ENCODE data around the gene CCDC112.

CCDC112 gene

DNA sequence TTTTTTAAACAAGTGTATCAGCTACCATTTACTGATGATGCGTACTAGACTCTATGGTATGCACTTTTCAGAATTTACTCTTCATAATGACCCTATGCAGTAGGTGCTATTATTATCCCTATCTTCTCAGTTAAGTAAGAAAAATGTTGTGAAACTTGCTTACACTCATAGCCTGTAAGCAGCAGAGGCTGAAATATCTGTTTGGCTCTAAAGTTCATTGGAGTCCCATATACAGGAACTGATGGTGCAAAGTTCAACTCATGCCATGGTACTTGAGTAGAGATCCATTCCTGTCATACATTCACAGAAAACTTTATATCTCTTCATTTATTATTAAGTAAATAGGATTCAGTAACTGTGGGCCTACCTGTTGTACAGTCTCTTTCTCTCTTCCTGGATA, 41.4 kb upstream of the CCDC112 start:
- TF ChIP-seq SPI1 (IDR thresholded peaks at IDR 0.05; ENCODE audit: borderline replicate concordance, low read depth): no peak
- TF ChIP-seq POLR2AphosphoS5 (IDR thresholded peaks at IDR 0.05; ENCODE audit: low read depth): no peak
- TF ChIP-seq, protein P1, sequence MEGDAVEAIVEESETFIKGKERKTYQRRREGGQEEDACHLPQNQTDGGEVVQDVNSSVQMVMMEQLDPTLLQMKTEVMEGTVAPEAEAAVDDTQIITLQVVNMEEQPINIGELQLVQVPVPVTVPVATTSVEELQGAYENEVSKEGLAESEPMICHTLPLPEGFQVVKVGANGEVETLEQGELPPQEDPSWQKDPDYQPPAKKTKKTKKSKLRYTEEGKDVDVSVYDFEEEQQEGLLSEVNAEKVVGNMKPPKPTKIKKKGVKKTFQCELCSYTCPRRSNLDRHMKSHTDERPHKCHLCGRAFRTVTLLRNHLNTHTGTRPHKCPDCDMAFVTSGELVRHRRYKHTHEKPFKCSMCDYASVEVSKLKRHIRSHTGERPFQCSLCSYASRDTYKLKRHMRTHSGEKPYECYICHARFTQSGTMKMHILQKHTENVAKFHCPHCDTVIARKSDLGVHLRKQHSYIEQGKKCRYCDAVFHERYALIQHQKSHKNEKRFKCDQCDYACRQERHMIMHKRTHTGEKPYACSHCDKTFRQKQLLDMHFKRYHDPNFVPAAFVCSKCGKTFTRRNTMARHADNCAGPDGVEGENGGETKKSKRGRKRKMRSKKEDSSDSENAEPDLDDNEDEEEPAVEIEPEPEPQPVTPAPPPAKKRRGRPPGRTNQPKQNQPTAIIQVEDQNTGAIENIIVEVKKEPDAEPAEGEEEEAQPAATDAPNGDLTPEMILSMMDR (IDR thresholded peaks at IDR 0.05; ENCODE audit: insufficient read depth, low read length): no peak
- TF ChIP-seq, protein P2, sequence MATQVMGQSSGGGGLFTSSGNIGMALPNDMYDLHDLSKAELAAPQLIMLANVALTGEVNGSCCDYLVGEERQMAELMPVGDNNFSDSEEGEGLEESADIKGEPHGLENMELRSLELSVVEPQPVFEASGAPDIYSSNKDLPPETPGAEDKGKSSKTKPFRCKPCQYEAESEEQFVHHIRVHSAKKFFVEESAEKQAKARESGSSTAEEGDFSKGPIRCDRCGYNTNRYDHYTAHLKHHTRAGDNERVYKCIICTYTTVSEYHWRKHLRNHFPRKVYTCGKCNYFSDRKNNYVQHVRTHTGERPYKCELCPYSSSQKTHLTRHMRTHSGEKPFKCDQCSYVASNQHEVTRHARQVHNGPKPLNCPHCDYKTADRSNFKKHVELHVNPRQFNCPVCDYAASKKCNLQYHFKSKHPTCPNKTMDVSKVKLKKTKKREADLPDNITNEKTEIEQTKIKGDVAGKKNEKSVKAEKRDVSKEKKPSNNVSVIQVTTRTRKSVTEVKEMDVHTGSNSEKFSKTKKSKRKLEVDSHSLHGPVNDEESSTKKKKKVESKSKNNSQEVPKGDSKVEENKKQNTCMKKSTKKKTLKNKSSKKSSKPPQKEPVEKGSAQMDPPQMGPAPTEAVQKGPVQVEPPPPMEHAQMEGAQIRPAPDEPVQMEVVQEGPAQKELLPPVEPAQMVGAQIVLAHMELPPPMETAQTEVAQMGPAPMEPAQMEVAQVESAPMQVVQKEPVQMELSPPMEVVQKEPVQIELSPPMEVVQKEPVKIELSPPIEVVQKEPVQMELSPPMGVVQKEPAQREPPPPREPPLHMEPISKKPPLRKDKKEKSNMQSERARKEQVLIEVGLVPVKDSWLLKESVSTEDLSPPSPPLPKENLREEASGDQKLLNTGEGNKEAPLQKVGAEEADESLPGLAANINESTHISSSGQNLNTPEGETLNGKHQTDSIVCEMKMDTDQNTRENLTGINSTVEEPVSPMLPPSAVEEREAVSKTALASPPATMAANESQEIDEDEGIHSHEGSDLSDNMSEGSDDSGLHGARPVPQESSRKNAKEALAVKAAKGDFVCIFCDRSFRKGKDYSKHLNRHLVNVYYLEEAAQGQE (IDR thresholded peaks at IDR 0.05; ENCODE audit: insufficient replicate concordance, low read depth): no peak
- no peak for TF ChIP-seq GABPA (IDR thresholded peaks at IDR 0.05; ENCODE audit: low read depth)
- H3K27ac ChIP-seq (replicated peaks): no peak overlapping the region
- DNase-seq (ENCODE audit: low read depth in 1 of 2, low spot score in 1 of 2): no peak
- H3K27me3 ChIP-seq (ENCODE audit: insufficient read depth, poor library complexity, severe bottlenecking): no peaks in the 10 kb centered on the region
- H3K4me3 ChIP-seq (replicated peaks; ENCODE audit: insufficient read depth, low read length): no peak overlapping the region

DNA sequence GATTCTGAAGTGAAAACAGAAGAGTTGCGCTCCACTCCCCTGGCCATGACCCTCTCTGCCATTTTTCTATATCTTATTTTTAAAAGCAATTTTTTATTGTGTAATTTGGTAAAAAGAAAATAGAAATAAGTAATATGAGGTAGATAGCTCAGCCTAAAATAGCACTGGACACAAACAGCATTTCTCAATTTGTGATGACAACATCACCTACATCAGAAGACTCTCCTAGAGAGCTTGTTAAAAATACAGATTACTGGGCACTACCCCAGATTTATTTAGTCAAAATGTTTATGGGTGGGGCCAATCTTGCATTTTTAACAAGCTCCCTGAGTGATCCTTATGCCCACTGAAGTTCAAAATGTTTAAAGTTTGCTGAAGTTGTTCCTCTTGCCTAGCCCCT, 40.5 kb upstream of the CCDC112 start:
- H3K27ac ChIP-seq (replicated peaks): no peak overlapping the region
- TF ChIP-seq, protein P2 (IDR thresholded peaks at IDR 0.05; ENCODE audit: insufficient replicate concordance, low read depth): no peak
- TF ChIP-seq SPI1 (IDR thresholded peaks at IDR 0.05; ENCODE audit: borderline replicate concordance, low read depth) (no peak), POLR2AphosphoS5 (IDR thresholded peaks at IDR 0.05; ENCODE audit: low read depth) (no peak), GABPA (IDR thresholded peaks at IDR 0.05; ENCODE audit: low read depth) (no peak)
- TF ChIP-seq, protein P1 (IDR thresholded peaks at IDR 0.05; ENCODE audit: insufficient read depth, low read length): no peak
- no peak for DNase-seq (ENCODE audit: low read depth in 1 of 2, low spot score in 1 of 2)
- H3K27me3 ChIP-seq (ENCODE audit: insufficient read depth, poor library complexity, severe bottlenecking): no peaks in the 10 kb centered on the region
- no peak overlapping the region for H3K4me3 ChIP-seq (replicated peaks; ENCODE audit: insufficient read depth, low read length)

DNA sequence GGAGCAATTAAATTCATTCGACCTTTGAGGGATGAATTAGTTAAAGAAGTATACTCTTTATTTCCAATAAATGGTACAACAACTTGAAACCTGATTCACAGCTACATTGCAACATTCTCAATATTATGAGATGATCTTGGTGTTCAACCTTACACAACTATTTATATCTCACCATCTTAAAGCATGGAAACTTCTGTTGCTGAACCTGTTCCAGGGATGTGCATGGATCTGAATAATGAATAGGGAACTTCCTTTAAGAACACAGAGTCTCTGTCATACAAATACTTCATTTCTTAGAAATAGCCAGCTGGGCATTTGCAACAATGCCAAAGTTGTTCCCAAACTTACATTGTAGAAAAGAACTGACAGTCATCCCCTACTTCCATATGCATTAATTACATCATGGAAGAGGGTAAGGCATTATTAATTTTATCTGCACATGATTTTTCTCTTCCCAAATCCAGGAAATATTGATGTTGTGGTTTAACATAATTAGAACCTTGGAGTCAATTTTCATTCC, 39.8 kb upstream of the CCDC112 start:
- Histone ChIP-seq H3K27me3 (ENCODE audit: insufficient read depth, poor library complexity, severe bottlenecking) (no peaks in the 10 kb centered on the region), H3K4me3 (replicated peaks; ENCODE audit: insufficient read depth, low read length) (no peak overlapping the region), H3K27ac (replicated peaks) (no peak overlapping the region)
- no peak for DNase-seq (ENCODE audit: low read depth in 1 of 2, low spot score in 1 of 2)
- TF ChIP-seq GABPA (IDR thresholded peaks at IDR 0.05; ENCODE audit: low read depth) (no peak), SPI1 (IDR thresholded peaks at IDR 0.05; ENCODE audit: borderline replicate concordance, low read depth) (no peak), POLR2AphosphoS5 (IDR thresholded peaks at IDR 0.05; ENCODE audit: low read depth) (no peak)
- TF ChIP-seq, protein P1 (IDR thresholded peaks at IDR 0.05; ENCODE audit: insufficient read depth, low read length): no peak
- TF ChIP-seq, protein P2 (IDR thresholded peaks at IDR 0.05; ENCODE audit: insufficient replicate concordance, low read depth): no peak
